ENCODE results near the gene ANGPTL2. TPM values are rescaled to one million over a fixed set of nuclear protein-coding genes. Genes with fewer than 3 reads are reported as not detected.

Gene ANGPTL2
- total and polyA plus RNA-seq, 4 donors, result 0.93 to 3.2 (median 1.9) TPM

DNA sequence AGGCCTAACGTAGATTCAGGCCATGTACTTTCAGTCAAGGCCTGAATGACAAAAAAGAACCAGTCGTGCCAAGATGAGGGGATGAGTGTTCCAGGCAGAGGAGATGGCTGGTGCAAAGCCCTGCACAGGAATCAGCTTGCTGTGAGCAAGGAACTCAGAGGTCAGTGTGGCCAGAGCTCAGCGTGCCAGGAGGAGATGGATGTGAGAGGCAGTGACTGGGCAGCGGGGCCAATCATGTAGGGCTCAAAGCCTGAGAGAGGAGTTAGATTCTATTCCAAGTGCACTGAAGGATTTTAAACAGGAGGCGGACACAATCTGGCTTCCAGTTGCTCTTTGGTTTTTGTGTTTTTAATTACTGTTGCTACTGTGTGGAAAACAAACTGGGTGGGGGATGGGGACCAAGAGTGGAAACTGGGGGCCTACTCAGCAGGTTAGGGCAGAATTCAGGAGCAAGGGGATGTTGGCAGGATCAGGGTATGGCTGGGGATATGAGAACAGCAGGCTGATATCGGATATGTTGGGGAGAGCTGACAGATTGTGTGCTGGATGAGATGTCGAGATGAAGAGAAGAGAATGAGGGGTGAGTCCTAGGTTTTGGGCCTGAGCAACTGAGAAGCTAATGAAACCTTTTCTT is 64.3 kb downstream of the ANGPTL2 start:
- Histone ChIP-seq H3K27ac (ENCODE audit: low read depth in 1 of 2, low read length in 2 of 2) (peak overlapping the region in 1 of 2 donors; percentile 31), H3K36me3 (ENCODE audit: control insufficient read depth in 4 of 4, insufficient read depth in 3 of 4, low read depth in 1 of 4, low read length in 3 of 4) (no peaks in the 10 kb centered on the region), H3K9me3 (ENCODE audit: control insufficient read depth in 4 of 4, low read length in 3 of 4) (no peaks in the 10 kb centered on the region), H3K27me3 (ENCODE audit: control insufficient read depth in 4 of 4, insufficient read depth in 4 of 4, low read length in 3 of 4) (no peaks in the 10 kb centered on the region), H3K4me3 (ENCODE audit: low read depth in 1 of 3, low read length in 3 of 3) (no peak overlapping the region), H3K4me1 (ENCODE audit: control insufficient read depth in 4 of 4, insufficient read depth in 4 of 4, low read length in 3 of 4) (peaks cover 0 to 3% (median 0%) of the 10 kb centered on the region in 4 donors), H3K9ac (ENCODE audit: low read depth in 1 of 2, low read length in 2 of 2) (no peak overlapping the region)
- no peak for DNase-seq (ENCODE audit: low spot score)
- TF ChIP-seq, protein P1, sequence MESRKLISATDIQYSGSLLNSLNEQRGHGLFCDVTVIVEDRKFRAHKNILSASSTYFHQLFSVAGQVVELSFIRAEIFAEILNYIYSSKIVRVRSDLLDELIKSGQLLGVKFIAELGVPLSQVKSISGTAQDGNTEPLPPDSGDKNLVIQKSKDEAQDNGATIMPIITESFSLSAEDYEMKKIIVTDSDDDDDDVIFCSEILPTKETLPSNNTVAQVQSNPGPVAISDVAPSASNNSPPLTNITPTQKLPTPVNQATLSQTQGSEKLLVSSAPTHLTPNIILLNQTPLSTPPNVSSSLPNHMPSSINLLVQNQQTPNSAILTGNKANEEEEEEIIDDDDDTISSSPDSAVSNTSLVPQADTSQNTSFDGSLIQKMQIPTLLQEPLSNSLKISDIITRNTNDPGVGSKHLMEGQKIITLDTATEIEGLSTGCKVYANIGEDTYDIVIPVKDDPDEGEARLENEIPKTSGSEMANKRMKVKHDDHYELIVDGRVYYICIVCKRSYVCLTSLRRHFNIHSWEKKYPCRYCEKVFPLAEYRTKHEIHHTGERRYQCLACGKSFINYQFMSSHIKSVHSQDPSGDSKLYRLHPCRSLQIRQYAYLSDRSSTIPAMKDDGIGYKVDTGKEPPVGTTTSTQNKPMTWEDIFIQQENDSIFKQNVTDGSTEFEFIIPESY (IDR thresholded peaks at IDR 0.05), result no peak
- TF ChIP-seq FOXA2 (IDR thresholded peaks at IDR 0.05) (no peak), NR2F2 (IDR thresholded peaks at IDR 0.05) (no peak), GABPA (IDR thresholded peaks at IDR 0.05 in 1 of 2, conservative IDR thresholded peaks at IDR 0.05 in 1 of 2) (no peak), RAD21 (IDR thresholded peaks at IDR 0.05) (no peak), HNF4G (IDR thresholded peaks at IDR 0.05) (no peak), HNF4A (conservative IDR thresholded peaks at IDR 0.05) (no peak), FOXA1 (IDR thresholded peaks at IDR 0.05) (no peak), TAF1 (conservative IDR thresholded peaks at IDR 0.05) (no peak), EGR1 (IDR thresholded peaks at IDR 0.05; ENCODE audit: low read depth in 2 of 2) (no peak), SP1 (IDR thresholded peaks at IDR 0.05) (no peak), JUND (IDR thresholded peaks at IDR 0.05) (no peak), RXRA (IDR thresholded peaks at IDR 0.05) (no peak), YY1 (IDR thresholded peaks at IDR 0.05) (no peak)
- TF ChIP-seq, protein P2, sequence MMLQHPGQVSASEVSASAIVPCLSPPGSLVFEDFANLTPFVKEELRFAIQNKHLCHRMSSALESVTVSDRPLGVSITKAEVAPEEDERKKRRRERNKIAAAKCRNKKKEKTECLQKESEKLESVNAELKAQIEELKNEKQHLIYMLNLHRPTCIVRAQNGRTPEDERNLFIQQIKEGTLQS (IDR thresholded peaks at IDR 0.05), result no peak
- TF ChIP-seq, protein P3, sequence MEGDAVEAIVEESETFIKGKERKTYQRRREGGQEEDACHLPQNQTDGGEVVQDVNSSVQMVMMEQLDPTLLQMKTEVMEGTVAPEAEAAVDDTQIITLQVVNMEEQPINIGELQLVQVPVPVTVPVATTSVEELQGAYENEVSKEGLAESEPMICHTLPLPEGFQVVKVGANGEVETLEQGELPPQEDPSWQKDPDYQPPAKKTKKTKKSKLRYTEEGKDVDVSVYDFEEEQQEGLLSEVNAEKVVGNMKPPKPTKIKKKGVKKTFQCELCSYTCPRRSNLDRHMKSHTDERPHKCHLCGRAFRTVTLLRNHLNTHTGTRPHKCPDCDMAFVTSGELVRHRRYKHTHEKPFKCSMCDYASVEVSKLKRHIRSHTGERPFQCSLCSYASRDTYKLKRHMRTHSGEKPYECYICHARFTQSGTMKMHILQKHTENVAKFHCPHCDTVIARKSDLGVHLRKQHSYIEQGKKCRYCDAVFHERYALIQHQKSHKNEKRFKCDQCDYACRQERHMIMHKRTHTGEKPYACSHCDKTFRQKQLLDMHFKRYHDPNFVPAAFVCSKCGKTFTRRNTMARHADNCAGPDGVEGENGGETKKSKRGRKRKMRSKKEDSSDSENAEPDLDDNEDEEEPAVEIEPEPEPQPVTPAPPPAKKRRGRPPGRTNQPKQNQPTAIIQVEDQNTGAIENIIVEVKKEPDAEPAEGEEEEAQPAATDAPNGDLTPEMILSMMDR (IDR thresholded peaks at IDR 0.05; ENCODE audit: low read depth, low read length, missing input control), result no peak
- TF ChIP-seq, protein P4, sequence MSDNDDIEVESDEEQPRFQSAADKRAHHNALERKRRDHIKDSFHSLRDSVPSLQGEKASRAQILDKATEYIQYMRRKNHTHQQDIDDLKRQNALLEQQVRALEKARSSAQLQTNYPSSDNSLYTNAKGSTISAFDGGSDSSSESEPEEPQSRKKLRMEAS (IDR thresholded peaks at IDR 0.05), result no peak
- TF ChIP-seq, protein P5, sequence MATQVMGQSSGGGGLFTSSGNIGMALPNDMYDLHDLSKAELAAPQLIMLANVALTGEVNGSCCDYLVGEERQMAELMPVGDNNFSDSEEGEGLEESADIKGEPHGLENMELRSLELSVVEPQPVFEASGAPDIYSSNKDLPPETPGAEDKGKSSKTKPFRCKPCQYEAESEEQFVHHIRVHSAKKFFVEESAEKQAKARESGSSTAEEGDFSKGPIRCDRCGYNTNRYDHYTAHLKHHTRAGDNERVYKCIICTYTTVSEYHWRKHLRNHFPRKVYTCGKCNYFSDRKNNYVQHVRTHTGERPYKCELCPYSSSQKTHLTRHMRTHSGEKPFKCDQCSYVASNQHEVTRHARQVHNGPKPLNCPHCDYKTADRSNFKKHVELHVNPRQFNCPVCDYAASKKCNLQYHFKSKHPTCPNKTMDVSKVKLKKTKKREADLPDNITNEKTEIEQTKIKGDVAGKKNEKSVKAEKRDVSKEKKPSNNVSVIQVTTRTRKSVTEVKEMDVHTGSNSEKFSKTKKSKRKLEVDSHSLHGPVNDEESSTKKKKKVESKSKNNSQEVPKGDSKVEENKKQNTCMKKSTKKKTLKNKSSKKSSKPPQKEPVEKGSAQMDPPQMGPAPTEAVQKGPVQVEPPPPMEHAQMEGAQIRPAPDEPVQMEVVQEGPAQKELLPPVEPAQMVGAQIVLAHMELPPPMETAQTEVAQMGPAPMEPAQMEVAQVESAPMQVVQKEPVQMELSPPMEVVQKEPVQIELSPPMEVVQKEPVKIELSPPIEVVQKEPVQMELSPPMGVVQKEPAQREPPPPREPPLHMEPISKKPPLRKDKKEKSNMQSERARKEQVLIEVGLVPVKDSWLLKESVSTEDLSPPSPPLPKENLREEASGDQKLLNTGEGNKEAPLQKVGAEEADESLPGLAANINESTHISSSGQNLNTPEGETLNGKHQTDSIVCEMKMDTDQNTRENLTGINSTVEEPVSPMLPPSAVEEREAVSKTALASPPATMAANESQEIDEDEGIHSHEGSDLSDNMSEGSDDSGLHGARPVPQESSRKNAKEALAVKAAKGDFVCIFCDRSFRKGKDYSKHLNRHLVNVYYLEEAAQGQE (IDR thresholded peaks at IDR 0.05), result no peak
- WGBS, result 89% methylated on average over 7 of the region's 7 CpGs
